Measurements from ENCODE around the gene CRACDL.
A peak's percentile ranks its signal among the peaks of the same experiment; 100 is the strongest.

DNA sequence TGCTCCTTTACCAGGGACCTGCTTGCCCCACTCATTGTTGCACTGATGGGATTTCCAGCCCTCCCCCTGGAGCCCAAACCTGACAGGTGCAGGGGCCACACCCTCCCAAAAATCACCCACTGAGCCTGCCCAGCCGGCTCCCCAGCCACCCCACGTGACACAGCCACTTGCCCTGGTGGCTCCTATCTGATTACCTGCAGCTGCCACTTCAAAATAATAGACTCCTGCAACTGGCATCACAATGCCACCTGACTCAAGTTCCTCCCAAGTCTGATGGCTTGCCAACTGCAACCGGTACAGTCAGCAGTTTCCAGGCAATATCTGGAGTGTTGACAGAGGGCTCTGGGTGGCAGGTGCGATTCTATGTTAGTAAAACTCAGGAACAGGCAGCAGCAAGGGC is 66.2 kb downstream of the CRACDL start:
- TF ChIP-seq, protein P1, sequence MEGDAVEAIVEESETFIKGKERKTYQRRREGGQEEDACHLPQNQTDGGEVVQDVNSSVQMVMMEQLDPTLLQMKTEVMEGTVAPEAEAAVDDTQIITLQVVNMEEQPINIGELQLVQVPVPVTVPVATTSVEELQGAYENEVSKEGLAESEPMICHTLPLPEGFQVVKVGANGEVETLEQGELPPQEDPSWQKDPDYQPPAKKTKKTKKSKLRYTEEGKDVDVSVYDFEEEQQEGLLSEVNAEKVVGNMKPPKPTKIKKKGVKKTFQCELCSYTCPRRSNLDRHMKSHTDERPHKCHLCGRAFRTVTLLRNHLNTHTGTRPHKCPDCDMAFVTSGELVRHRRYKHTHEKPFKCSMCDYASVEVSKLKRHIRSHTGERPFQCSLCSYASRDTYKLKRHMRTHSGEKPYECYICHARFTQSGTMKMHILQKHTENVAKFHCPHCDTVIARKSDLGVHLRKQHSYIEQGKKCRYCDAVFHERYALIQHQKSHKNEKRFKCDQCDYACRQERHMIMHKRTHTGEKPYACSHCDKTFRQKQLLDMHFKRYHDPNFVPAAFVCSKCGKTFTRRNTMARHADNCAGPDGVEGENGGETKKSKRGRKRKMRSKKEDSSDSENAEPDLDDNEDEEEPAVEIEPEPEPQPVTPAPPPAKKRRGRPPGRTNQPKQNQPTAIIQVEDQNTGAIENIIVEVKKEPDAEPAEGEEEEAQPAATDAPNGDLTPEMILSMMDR (IDR thresholded peaks at IDR 0.05), result peak in 4 of 6 experiments; percentile 13 to 31 (median 20)
- peak in 1 of 2 donors; percentile 45 for TF ChIP-seq POLR2A (IDR thresholded peaks at IDR 0.05)
